ENCODE measurements around the gene TNNT3.
A peak's percentile ranks its signal among the peaks of the same experiment; 100 is the strongest.

Gene TNNT3

GRCh38 chr11:1896468-1896867 lies 23.0 kb upstream of the TNNT3 start:
- DNase-seq (ENCODE audit: low read depth in 1 of 2, low spot score in 1 of 2), result no peak

GRCh38 chr11:1896923-1897322 lies 22.6 kb upstream of the TNNT3 start:
- TF ChIP-seq CTCF (IDR thresholded peaks at IDR 0.05; ENCODE audit: insufficient read depth, low read length), result no peak
- TF ChIP-seq POLR2AphosphoS5 (IDR thresholded peaks at IDR 0.05; ENCODE audit: low read depth), result no peak
- TF ChIP-seq SPI1 (IDR thresholded peaks at IDR 0.05; ENCODE audit: borderline replicate concordance, low read depth), result no peak
- no peak for TF ChIP-seq GABPA (IDR thresholded peaks at IDR 0.05; ENCODE audit: low read depth)
- TF ChIP-seq REST (IDR thresholded peaks at IDR 0.05; ENCODE audit: insufficient replicate concordance, low read depth), result no peak
- H3K27me3 ChIP-seq (ENCODE audit: insufficient read depth, poor library complexity, severe bottlenecking), result no peaks in the 10 kb centered on the region
- DNase-seq (ENCODE audit: low read depth in 1 of 2, low spot score in 1 of 2), result peak in 1 of 2 experiments; percentile 39
- peak overlapping the region; percentile 1; the same call in 1 of the 2 replicates for H3K4me3 ChIP-seq (replicated peaks; ENCODE audit: insufficient read depth, low read length)
- H3K27ac ChIP-seq (replicated peaks), result peak overlapping the region; percentile 10

More at GRCh38 chr11:1896468-1896867, 23.0 kb upstream of the TNNT3 start:
- TF ChIP-seq REST (IDR thresholded peaks at IDR 0.05; ENCODE audit: insufficient replicate concordance, low read depth) (no peak), CTCF (IDR thresholded peaks at IDR 0.05; ENCODE audit: insufficient read depth, low read length) (no peak), GABPA (IDR thresholded peaks at IDR 0.05; ENCODE audit: low read depth) (no peak), POLR2AphosphoS5 (IDR thresholded peaks at IDR 0.05; ENCODE audit: low read depth) (no peak), SPI1 (IDR thresholded peaks at IDR 0.05; ENCODE audit: borderline replicate concordance, low read depth) (no peak)
- Histone ChIP-seq H3K27me3 (ENCODE audit: insufficient read depth, poor library complexity, severe bottlenecking) (no peaks in the 10 kb centered on the region), H3K4me3 (replicated peaks; ENCODE audit: insufficient read depth, low read length) (no peak overlapping the region), H3K27ac (replicated peaks) (no peak overlapping the region)

GRCh38 chr11:1899090-1899489 lies 20.4 kb upstream of the TNNT3 start:
- Histone ChIP-seq H3K27ac (replicated peaks) (no peak overlapping the region), H3K4me3 (replicated peaks; ENCODE audit: insufficient read depth, low read length) (no peak overlapping the region), H3K27me3 (ENCODE audit: insufficient read depth, poor library complexity, severe bottlenecking) (no peaks in the 10 kb centered on the region)
- no peak for DNase-seq (ENCODE audit: low read depth in 1 of 2, low spot score in 1 of 2)
- TF ChIP-seq SPI1 (IDR thresholded peaks at IDR 0.05; ENCODE audit: borderline replicate concordance, low read depth), result no peak
- TF ChIP-seq GABPA (IDR thresholded peaks at IDR 0.05; ENCODE audit: low read depth), result no peak
- no peak for TF ChIP-seq POLR2AphosphoS5 (IDR thresholded peaks at IDR 0.05; ENCODE audit: low read depth)
- TF ChIP-seq CTCF (IDR thresholded peaks at IDR 0.05; ENCODE audit: insufficient read depth, low read length), result no peak
- no peak for TF ChIP-seq REST (IDR thresholded peaks at IDR 0.05; ENCODE audit: insufficient replicate concordance, low read depth)
